AG10803 (cell line): ENCODE data around the gene FAM107A.

Experiments
- DNase-seq: peaks from one replicate; pipeline ENCODE4 v3.0.0; 2010; ENCODE audit warnings: low read depth
- H3K4me3 ChIP-seq: 2 replicates; pipeline ENCODE4 v1.5.1; 2011; ENCODE audit warnings: mild to moderate bottlenecking, low read length, control low read depth
- TF ChIP-seq, protein P1 (sequence below): conservative IDR thresholded peaks from 2 replicates; pipeline ENCODE4 v1.5.1; 2011; ENCODE audit warnings: mild to moderate bottlenecking, low read length, control low read depth, inconsistent platforms

FAM107A gene

DNA sequence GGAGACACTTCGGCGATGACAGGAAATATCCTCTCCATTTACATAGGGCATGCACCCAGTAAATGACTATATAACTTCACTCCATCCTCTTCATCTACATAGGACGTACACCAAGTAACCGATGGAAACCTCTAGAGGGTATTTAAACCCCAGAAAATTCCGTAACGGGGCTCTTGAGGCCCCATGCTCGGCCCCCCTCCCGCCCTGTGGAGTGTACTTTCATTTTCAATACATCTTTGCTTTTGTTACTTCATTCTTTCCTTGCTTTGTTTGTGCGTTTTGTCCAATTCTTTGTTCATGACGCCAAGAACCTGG, 7.5 kb upstream of the FAM107A start:
- DNase-seq, result no peak
- TF ChIP-seq, protein P1, sequence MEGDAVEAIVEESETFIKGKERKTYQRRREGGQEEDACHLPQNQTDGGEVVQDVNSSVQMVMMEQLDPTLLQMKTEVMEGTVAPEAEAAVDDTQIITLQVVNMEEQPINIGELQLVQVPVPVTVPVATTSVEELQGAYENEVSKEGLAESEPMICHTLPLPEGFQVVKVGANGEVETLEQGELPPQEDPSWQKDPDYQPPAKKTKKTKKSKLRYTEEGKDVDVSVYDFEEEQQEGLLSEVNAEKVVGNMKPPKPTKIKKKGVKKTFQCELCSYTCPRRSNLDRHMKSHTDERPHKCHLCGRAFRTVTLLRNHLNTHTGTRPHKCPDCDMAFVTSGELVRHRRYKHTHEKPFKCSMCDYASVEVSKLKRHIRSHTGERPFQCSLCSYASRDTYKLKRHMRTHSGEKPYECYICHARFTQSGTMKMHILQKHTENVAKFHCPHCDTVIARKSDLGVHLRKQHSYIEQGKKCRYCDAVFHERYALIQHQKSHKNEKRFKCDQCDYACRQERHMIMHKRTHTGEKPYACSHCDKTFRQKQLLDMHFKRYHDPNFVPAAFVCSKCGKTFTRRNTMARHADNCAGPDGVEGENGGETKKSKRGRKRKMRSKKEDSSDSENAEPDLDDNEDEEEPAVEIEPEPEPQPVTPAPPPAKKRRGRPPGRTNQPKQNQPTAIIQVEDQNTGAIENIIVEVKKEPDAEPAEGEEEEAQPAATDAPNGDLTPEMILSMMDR, result no peak
- H3K4me3 ChIP-seq, result peak overlapping the region; percentile 72

DNA sequence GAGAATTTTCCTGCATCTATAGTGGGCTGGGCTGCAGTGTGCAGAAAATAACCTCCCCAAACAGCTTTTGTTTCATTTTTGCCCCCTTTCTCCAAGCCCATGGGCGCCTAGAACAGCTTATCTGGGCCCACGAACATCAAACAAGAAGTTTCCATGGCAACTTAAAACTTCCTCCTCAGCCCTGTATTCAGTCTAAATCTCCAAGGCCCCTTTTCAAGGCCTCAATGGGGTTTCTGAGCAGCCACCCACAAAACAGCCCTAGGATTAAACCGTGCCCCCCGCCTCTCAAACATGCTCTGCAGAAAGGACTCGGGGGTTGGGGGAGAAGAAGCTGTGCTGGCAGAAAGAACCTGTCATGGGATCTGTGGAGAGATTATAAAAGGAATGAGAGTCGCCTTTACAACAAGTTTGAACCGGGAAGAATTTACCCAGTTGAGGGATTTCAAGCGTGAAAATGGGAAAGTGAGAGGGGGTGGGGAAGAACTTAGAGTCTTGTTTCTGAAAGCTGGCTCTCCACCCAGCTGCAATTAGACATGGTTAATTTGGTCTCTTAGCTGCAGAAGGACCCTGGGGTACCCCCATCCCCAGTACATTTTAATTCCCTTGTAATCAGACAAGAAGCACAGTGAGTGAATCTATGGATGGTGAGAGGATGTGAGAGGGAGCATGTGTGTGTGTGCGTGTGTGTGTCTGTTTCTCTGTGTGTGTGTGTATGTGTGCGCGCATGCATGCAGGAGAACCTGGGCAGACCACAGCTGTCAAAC, 4.3 kb upstream of the FAM107A start:
- TF ChIP-seq, protein P1, result no peak
- no peak overlapping the region for H3K4me3 ChIP-seq

DNA sequence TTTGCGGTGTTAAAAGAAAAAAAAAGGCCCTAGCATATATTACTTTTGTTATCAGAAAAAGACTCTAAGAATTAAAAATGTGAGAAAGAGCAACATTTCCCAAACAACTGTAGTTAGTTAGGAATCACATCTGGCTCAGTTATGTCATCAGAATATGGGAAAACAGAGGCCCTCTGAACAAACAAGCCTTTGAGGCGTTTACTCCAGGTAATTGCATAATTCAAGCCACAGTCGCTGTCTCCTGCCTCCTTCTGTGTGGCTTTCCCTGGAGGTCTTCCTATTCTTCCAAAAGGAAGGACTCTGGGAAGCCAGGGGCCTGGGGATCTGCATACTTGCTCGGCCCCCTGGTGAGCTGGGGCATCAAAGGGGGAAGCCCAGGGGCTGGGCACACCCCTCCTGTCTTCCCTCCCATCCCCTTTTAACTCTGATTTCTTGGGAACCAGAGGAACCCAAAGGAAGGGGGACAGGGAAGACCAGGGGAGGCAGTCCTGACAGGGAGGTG, 3.7 kb upstream of the FAM107A start:
- peak; percentile 58 for DNase-seq
- TF ChIP-seq, protein P1, result no peak
- H3K4me3 ChIP-seq, result no peak overlapping the region

More for the DNA sequence above, 4.3 kb upstream of the FAM107A start:
- no peak for DNase-seq

DNA sequence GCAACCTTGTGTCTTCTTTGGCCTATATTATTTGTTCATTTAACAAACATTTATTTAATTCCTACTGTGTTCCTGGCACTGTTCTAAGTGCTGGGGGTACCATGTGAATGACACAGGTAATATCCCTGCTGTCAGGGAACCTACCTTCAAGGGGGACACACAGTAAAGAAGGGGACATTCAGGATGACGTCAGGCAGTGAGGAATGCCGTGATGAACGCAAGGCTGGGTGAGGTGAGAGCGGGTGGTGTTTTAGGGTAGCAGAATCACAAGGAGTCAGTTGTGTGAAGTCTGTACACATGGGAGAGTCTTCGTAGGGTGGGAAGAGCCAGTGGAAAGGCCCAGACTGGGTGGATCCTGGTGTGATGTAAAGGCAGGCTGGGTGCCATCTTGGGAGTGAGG, 1.7 kb upstream of the FAM107A start:
- no peak overlapping the region for H3K4me3 ChIP-seq
- TF ChIP-seq, protein P1, result no peak
- no peak for DNase-seq

DNA sequence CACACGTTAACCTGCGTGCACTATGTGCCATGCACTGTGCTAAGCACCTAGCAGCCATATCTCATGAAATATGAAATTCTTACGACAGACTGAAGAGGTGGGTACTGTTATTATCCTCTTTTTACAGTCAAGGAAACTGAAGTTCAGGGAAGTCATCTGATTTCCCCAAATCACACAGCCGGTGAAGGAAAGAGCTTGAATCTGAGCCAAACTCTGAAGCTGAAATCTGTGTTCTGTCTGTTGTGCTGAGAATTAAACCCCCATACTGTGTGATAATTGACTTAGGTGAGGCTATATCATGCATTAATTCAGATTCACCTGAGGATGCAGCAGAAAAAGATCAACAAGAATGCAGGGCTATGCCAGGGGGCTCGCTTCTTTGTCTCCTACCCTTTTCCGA, 475 bp downstream of the FAM107A start:
- TF ChIP-seq, protein P1, result no peak
- H3K4me3 ChIP-seq, result no peak overlapping the region
- no peak for DNase-seq

DNA sequence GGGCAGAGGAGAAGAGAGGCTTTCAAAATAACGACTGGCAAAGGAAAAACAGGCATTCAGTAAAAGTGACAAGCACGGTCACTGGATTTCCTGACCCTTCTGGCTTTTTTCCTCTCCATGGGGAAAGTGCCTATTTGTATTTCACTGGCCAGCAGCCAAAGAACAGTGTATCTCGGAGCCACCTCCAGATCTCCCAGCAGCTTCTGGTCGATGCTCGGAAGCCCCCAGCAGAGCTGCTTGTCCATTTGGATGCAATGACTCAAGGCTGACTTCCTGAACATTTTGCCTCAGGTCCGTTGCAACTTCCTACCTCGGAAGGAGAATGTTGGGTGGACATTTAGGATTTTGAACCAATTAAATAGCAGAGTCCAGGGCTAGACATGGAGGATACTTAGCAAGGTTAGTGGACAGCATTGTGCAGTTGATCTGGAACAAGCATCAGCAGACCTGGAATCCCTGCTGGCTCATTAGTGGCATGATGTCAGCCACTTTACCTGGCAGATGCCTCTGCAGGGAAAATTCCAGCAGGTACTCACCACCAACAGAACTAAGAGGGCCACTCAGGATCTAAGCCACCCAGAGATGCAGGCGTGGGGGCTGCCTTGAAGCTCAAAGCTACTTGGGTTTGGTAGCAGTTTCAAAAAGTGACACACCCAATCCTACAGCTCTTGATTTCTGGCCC, 1.1 kb downstream of the FAM107A start:
- no peak overlapping the region for H3K4me3 ChIP-seq
- TF ChIP-seq, protein P1, result no peak
- no peak for DNase-seq

DNA sequence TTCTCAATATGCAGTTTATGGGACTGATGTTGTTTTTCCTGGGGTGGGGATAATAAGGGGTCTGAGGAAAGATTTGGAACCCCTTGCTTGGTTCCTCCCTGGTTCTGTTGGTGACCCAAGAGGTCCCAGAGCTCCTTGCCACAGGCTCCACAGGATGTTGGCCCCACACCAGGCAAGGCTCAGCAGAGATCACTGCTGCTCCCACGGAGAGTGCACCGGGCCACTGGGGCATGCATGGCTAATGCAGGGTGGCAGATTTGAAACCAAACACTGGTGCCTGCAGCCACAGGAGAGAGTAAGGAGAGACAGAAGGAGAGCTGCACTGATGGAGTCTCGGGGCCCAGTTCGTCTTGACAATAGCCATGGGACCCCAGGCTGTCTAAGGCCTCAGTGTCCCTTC, 2.5 kb downstream of the FAM107A start:
- no peak overlapping the region for H3K4me3 ChIP-seq
- TF ChIP-seq, protein P1, result no peak
- DNase-seq, result no peak
